CD4-positive, alpha-beta T cell (primary cell): ENCODE results near the gene IGF1R. TPM values are rescaled to one million over a fixed set of nuclear protein-coding genes. Genes with fewer than 3 reads are reported as not detected.

Experiments
- ATAC-seq: fragments of 200-7000 bp; cut with Tn5 transposase; one replicate; pipeline ENCODE4 v1.10.0; 2022; ENCODE audit warnings: mild to moderate bottlenecking; ENCODE audit not compliant: poor library complexity
- CTCF ChIA-PET: fragments of 350-600 bp; sonication (Branson Sonifier 250); formaldehyde crosslinking; loops from one replicate; lab custom pipeline; 2021; ENCODE audit warnings: antibody characterized with exemption, inconsistent platforms; lab: Charles Lee
- POLR2A ChIA-PET: fragments of 350-600 bp; sonication (Branson Sonifier 250); formaldehyde crosslinking; loops from one replicate; lab custom pipeline; 2021; ENCODE audit warnings: antibody characterized with exemption, inconsistent platforms; lab: Charles Lee
- DNase-seq, 14 experiments: peaks; one replicate each; pipeline ENCODE4 v3.0.0-alpha.2; 2013 to 2020; ENCODE audit warnings: mixed read lengths in 2 of 14
- H3K27ac ChIP-seq, 2 donors: one replicate each; pipeline versions ENCODE4 v1.5.1 to v1.7.0; 2013; ENCODE audit warnings: low read length in 2 of 2, low read depth in 1 of 2, mild to moderate bottlenecking in 1 of 2
- H3K27me3 ChIP-seq, 2 experiments: 1 replicate in 1 of 2; 2 replicates in 1 of 2; pipeline versions ENCODE4 v1.6.1 to v1.7.0; 2013; ENCODE audit warnings: low read length in 2 of 2, control low read depth in 1 of 2, mild to moderate bottlenecking in 1 of 2, moderate library complexity in 1 of 2; ENCODE audit not compliant: insufficient read depth in 2 of 2, control insufficient read depth in 1 of 2
- H3K36me3 ChIP-seq: one replicate; pipeline ENCODE4 v1.6.1; 2013; ENCODE audit warnings: low read length, control low read depth; ENCODE audit not compliant: insufficient read depth
- H3K4me1 ChIP-seq: one replicate; pipeline ENCODE4 v1.6.1; 2013; ENCODE audit warnings: low read length, control low read depth; ENCODE audit not compliant: insufficient read depth
- H3K4me3 ChIP-seq: one replicate; pipeline ENCODE4 v1.5.1; 2013; ENCODE audit warnings: mild to moderate bottlenecking, low read length, moderate library complexity
- H3K9me3 ChIP-seq, 2 experiments: 1 replicate in 1 of 2; 2 replicates in 1 of 2; pipeline versions ENCODE4 v1.6.1 to v1.7.0; 2013; ENCODE audit warnings: low read length in 2 of 2, mild to moderate bottlenecking in 2 of 2, control low read depth in 1 of 2, moderate library complexity in 1 of 2; ENCODE audit not compliant: control insufficient read depth in 1 of 2, insufficient read depth in 1 of 2
- H3K27ac Mint-ChIP-seq: one replicate; pipeline ENCODE4 v1.8.0; 2020; ENCODE audit warnings: mixed read lengths
- H3K27me3 Mint-ChIP-seq: one replicate; pipeline ENCODE4 v1.8.0; 2021; ENCODE audit warnings: mixed read lengths
- H3K36me3 Mint-ChIP-seq: one replicate; pipeline ENCODE4 v1.8.0; 2021; ENCODE audit warnings: low read depth, mixed read lengths
- H3K4me1 Mint-ChIP-seq: one replicate; pipeline ENCODE4 v1.8.0; 2021; ENCODE audit warnings: low read depth, mixed read lengths
- H3K4me3 Mint-ChIP-seq: one replicate; pipeline ENCODE4 v1.8.0; 2020; ENCODE audit warnings: mild to moderate bottlenecking, mixed read lengths
- H3K9me3 Mint-ChIP-seq: one replicate; pipeline ENCODE4 v1.8.0; 2020; ENCODE audit warnings: mixed read lengths
- intact Hi-C, 2 experiments: fragments of 100-400 bp; cut with DNase I in 1 of 2; cut with micrococcal nuclease in 1 of 2; formaldehyde crosslinking; loops; one replicate each; pipeline versions ENCODE4 v1.15.1 to v1.9.0; 2023 to 2025; cut with DNase I, micrococcal nuclease
- total RNA-seq, 174 experiments: library from RNA in 2 of 174; stranded (reverse) in 2 of 174; gene quantifications; one replicate each; pipeline ENCODE4 v1.2.3 and lab custom pipeline; 2021 to 2026
- TF ChIP-seq, protein P1 (sequence below): fragments of 200-600 bp; IDR thresholded peaks from one replicate; pipeline ENCODE4 v1.8.0; 2022; ENCODE audit warnings: antibody characterized with exemption, mild to moderate bottlenecking

The IGF1R gene
- total RNA-seq, 2 experiments from 2014 or later: 39.2 to 40.3 TPM

DNA sequence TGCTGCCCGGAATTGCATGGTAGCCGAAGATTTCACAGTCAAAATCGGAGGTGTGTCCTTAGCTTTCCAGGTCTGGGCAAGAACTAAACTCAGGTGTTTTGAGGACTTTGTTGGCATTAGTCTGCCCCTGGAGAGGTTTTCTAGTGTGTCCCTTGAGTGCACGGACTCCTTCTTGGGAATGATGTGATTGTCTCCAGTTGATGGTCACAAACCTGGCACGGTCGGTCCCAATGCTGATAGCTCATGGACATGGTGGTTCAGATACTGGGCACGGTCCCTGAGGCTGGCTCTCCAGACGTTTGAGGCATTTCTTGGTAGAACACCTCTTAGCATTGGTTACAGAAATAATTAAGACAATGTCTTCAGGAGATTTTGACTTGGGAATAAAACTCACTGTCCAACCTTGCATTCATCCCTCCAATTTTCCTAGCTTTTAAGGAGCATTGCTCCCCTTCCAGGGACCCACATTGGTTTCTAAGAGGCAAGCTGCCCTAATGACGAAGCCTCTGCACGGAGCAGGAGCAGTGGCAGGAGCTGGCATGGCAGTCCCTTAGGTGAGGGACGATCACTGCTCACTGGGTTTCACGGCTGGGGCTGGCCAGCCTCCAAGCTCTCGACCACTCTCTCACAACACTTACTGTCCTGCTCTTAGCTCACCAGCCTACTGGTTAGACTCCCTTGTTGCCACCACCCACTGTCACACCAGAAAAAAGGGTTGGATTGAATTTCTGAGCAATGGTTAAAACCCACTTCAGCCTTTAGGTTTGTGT is 291.2 kb downstream of the IGF1R start:
- ChIA-PET CTCF (no interaction called here), POLR2A (no interaction called here)
- H3K4me3 ChIP-seq: no peak overlapping the region
- H3K9me3 ChIP-seq: no peaks in the 10 kb centered on the region
- H3K4me1 Mint-ChIP-seq: no peaks in the 10 kb centered on the region
- no peaks in the 10 kb centered on the region for H3K9me3 Mint-ChIP-seq
- peaks cover 20% of the 10 kb centered on the region for H3K36me3 ChIP-seq
- no peak for DNase-seq
- no peaks in the 10 kb centered on the region for H3K27me3 Mint-ChIP-seq
- no peak overlapping the region for H3K4me3 Mint-ChIP-seq
- H3K4me1 ChIP-seq: no peaks in the 10 kb centered on the region
- H3K36me3 Mint-ChIP-seq: peaks cover 98% of the 10 kb centered on the region
- H3K27me3 ChIP-seq: no peaks in the 10 kb centered on the region
- ATAC-seq: no peak
- no peak overlapping the region for H3K27ac ChIP-seq
- intact Hi-C loops: no loop called here
- no peak overlapping the region for H3K27ac Mint-ChIP-seq
- TF ChIP-seq, protein P1, sequence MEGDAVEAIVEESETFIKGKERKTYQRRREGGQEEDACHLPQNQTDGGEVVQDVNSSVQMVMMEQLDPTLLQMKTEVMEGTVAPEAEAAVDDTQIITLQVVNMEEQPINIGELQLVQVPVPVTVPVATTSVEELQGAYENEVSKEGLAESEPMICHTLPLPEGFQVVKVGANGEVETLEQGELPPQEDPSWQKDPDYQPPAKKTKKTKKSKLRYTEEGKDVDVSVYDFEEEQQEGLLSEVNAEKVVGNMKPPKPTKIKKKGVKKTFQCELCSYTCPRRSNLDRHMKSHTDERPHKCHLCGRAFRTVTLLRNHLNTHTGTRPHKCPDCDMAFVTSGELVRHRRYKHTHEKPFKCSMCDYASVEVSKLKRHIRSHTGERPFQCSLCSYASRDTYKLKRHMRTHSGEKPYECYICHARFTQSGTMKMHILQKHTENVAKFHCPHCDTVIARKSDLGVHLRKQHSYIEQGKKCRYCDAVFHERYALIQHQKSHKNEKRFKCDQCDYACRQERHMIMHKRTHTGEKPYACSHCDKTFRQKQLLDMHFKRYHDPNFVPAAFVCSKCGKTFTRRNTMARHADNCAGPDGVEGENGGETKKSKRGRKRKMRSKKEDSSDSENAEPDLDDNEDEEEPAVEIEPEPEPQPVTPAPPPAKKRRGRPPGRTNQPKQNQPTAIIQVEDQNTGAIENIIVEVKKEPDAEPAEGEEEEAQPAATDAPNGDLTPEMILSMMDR: no peak

DNA sequence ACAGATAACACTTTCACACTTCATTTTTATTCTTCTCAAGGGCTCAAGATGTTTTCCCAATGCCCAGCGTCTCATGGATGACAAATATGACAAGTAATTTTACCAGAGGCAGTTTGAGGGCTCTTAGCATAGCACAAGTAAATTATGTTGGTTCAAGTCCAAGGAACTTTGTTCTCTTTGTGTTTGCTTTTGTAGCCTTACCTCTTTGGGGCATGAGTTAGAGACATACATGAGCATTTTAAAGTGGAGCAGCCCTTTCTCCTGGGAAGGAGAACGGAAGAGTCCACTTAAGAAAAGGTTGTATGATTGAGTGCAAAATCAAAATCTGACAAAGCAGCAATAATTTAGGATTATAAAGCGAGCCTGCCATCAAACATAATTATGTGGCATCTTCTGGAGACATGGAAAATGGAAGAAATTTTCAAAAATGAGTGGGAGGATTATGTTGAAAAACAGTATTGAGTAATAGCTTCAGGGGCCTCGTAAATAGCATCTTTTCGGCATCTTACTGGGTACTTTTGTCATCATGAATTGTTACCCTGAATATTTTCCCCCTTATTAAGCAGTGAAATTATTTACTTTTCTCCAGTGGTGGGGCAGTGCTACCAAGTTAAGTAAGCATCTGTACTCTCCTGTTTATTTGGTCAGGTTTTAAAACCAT is 293.4 kb downstream of the IGF1R start:
- ChIA-PET POLR2A (no interaction called here), CTCF (no interaction called here)
- intact Hi-C loops: no loop called here
- H3K36me3 ChIP-seq: peaks cover 23% of the 10 kb centered on the region
- no peak overlapping the region for H3K4me3 ChIP-seq
- Mint-ChIP-seq H3K27ac (no peak overlapping the region), H3K27me3 (no peaks in the 10 kb centered on the region), H3K36me3 (peaks cover 94% of the 10 kb centered on the region), H3K4me3 (no peak overlapping the region), H3K9me3 (no peaks in the 10 kb centered on the region), H3K4me1 (no peaks in the 10 kb centered on the region)
- no peaks in the 10 kb centered on the region for H3K27me3 ChIP-seq
- TF ChIP-seq, protein P1: no peak
- DNase-seq (no peak), ATAC-seq (no peak)
- no peak overlapping the region for H3K27ac ChIP-seq
- no peaks in the 10 kb centered on the region for H3K4me1 ChIP-seq
- no peaks in the 10 kb centered on the region for H3K9me3 ChIP-seq

DNA sequence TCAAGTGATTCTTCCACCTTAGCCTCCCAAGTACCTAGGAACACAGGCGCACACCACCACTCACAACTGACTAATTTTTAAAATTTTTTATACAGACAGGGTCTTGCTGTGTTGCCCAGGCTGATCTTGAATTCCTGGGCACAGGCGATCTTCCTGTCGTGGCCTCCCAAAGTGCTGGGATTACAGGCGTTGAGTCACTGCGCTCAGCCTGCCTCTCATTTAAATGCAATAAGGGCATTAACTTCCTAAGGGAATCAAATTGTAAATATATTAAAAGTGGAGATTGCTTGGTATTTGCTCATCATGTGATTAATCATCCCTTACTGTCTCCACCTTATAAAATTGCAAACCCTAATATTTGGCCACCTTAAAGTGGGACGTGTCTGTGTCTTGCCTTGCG is 294.1 kb downstream of the IGF1R start:
- no peaks in the 10 kb centered on the region for H3K4me1 Mint-ChIP-seq
- Histone ChIP-seq H3K27me3 (no peaks in the 10 kb centered on the region), H3K27ac (no peak overlapping the region), H3K4me3 (no peak overlapping the region), H3K36me3 (peaks cover 23% of the 10 kb centered on the region), H3K4me1 (no peaks in the 10 kb centered on the region), H3K9me3 (no peaks in the 10 kb centered on the region)
- H3K27me3 Mint-ChIP-seq: no peaks in the 10 kb centered on the region
- DNase-seq (no peak), ATAC-seq (no peak)
- H3K4me3 Mint-ChIP-seq: no peak overlapping the region
- TF ChIP-seq, protein P1: no peak
- H3K27ac Mint-ChIP-seq: no peak overlapping the region
- H3K9me3 Mint-ChIP-seq: no peaks in the 10 kb centered on the region
- POLR2A ChIA-PET: no interaction called here
- CTCF ChIA-PET: no interaction called here
- H3K36me3 Mint-ChIP-seq: peaks cover 87% of the 10 kb centered on the region
- intact Hi-C loops: no loop called here
